HG02763 (cell line): ENCODE data around the gene C15orf62.

ENCODE experiments used
- ATAC-seq: cut with Tn5 transposase; IDR thresholded peaks from one replicate; pipeline ENCODE4 v1.9.1; 2021; ENCODE audit warnings: mild to moderate bottlenecking, moderate library complexity; ENCODE audit not compliant: unreplicated experiment

C15orf62 gene

DNA sequence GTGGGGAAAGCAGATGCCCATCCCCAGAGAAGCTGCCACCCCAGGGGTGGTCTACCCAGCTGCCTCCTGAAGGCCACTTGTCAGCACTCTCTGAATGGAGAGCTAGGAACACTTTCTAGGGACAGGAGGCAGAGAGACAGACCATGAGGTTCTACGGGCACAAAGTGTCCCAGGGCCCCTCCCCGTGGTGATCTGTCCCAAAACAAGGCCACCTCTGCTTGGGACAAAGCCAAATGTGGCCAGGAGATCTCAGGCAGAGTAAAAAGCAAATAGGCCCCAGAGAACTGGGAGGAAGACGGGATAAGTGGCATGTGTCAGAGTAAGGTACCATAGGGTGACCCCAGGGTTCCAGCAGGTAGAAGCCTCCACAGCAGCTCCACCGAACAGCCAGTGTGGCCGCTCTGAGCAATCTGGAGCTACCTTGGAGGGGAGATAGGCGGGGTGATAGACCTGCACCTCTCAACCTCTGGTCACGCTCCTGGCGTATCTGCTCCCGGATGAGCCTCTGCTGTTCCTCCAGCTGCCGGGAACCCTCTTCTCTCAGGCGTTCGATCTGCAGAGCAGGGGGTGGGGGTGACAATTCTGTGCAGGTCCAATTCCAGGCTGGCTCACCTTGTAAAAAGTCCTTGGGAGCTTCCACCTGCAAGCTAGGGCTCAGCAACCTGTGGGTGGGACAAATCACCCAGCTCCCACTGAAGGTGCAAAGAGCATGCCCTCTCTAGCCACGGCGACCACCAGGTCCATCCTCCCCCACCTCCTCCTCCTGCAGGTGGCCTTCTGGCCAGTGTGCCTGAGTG is 6.2 kb downstream of the C15orf62 start:
- ATAC-seq = no peak

DNA sequence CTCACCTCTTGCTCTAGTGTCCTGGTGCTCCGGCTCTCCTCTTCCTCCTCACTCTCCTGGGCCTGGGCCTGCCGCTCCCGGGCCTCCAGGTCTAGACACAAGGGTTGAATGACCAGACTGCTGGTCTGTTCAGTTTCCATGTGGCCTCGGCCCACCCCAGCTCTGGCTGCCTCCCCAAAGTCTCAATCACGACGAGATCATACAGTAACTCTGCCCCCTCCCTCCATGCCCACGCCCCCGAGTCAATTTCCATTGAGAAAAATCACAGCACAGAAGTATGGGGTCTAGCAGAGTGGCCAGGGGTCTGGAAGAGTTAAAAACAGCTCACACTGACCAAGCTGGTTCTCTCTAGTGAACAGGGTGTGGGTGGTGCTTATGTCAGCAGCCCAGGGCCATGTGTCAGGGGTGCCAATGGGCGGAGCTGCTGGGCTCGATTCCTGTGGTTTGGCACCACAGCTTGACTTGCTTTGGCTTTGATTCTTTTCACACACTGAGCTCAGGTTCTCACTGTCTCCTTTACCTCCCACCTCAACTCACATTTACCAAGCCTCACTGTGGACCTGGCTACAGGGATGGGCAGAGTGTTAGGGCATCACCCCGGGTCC is 6.9 kb downstream of the C15orf62 start:
- ATAC-seq = no peak

DNA sequence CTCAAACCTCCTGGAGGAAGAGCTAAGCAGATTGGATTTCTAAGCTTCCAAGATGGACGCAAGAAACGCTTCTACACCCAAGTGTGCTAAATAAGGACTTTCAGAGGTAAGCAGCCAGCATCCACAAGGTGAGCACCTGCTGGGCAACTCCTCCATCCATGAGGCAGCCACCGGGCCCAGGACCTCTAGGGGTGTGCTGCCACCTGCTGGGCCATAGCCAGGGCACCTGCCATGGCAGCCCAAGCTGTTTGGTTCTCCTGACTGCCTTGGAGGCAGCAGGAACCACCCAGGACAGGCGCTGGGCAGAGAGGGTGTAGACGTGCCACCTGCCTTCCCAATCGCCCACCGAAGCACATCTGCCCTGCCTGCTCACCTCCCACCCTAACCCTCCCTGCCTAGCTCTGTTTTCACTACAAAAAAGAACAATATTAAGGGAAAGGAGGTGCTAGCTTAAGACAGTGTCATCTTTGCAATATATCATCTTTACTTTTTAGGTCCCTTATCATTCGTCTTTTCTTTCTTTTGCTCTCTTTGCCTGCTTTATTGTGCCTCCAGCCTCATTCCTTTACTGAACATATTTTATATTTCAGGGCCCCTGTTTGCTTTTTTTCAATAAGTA is 12.9 kb downstream of the C15orf62 start:
- peak; percentile 84 for ATAC-seq

DNA sequence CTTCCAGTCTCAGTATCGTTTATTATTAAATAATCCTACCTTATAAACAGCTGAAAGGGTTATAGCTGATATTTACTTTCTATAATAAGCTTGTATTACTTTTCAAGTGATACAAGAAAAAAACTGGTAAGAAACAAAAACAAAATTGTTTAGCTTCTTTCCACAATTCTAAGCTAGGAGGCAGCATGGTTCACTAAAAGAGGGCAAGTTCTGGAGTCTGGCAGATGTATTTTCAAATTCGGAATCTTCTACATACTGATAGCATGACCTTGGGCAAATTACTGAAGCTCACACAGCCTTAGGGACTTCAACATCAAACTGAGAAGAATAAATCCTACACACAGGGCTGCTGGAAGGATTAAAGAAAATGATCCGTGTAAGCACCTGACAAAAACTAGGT is 15.4 kb downstream of the C15orf62 start:
- no peak for ATAC-seq

DNA sequence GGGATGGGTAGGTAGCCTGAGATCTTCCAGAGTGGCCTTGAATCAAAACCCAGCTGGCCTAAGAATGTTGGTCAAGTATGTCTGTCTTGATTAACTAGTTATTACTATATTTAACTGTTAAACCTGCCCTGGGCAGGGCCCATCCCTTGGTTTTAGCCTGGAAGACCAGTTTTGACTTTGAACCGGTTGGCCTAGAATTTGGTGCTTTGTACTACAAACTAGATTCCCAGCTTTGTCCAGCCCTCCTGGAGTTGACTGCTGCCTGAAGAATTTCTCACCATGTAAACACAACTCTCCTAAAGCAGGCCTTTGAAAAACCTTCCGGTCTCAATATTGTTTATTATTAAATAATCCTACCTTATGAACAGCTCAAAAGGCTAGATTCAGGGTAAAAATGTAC is 16.0 kb downstream of the C15orf62 start:
- ATAC-seq = no peak

DNA sequence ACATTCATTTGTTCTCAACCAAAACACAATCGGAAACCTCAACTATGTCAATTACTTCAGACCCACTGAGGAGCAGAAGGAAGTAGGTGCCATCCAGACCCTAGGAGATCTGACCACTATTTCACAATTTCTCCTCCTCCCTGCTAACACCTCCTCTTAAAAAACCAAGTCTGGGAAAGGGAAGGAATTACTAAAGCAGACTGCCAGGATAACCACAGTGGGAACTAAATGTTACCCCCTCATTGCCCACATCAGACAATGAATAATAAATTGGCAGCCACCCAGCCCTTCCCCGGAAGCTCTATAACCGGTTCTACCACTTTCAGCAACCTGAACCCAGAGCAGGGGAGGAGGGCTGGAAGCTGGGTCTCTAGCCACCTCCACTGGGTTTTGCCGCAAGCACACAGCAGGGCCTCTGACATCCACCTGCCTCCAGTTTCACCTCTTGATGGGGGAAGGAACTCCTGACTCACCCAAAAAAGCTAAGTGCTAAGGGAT is 17.6 kb downstream of the C15orf62 start:
- ATAC-seq = no peak

DNA sequence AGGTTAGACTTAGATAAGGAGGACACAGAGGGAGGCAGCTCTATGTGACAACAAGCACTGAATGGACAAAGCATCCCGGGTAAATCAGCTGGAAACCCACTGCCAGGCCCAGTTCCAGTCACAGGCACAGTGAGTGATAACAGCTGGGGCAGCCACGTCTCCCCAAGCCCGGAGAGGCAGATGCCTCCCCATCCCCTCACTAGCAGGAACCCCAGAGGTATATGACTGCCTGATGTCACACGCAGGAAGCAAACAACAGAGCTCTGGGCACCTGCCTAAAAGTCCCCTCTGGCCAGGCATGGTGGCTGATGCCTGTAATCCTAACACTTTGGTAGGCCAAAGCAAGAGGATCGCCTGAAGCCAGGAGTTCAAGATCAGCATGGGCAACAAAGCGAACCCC is 18.2 kb downstream of the C15orf62 start:
- ATAC-seq = no peak

DNA sequence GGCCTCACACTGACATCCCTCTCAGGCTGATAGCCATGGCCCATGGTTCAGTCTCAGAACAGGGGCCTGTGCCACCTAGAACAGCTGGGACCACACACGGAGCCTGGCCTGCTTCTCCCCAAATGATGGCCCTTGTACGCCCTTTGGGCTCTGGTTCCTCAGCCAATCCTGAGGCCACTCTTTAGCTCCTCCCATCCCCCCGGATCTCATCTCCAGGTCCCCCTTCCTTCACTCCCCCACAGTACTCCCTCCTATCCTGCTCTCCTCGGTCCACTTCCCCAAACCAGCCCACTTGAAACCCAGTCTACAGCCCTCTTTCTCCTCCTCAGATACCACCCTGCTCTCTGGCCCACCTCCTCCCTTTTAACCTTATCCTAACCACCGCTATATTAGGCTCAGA is 19.3 kb downstream of the C15orf62 start:
- no peak for ATAC-seq

DNA sequence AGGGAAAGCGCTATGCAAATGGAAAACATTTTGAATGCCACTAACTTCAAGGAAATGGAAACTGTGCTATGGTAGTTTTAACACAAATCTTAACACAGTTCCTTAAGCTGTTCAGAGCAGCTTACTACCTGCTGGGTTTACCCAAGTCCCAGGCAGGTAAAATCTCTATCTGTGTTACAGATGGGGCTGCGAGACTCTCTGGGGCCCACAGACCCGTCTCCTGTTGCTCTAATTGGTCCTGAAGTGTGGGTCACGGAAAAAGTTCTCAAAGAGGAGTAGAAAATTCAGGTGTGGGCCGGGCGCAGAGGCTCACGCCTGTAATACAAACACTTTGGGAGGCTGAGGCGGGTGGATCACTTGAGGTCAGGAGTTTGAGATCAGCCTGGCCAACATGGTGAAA is 20.2 kb downstream of the C15orf62 start:
- no peak for ATAC-seq

DNA sequence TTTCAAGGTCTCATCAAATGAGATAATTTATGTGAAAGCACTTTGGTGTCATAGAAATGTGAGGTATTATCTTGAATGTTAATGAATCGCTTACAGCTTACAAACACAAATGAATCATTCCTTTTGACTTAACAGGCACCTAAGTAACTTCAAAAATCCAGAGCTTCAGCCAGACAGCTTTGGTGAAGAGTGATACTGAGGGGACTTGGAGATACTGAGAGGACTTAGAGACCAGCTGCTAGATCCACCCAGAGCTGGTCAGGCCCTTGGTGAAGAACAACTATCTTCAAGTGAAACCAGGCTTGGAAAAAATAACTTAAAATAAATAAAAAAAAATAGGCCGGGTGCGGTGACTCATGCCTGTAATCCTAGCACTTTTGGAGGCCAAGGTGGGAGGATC is 20.9 kb downstream of the C15orf62 start:
- no peak for ATAC-seq

DNA sequence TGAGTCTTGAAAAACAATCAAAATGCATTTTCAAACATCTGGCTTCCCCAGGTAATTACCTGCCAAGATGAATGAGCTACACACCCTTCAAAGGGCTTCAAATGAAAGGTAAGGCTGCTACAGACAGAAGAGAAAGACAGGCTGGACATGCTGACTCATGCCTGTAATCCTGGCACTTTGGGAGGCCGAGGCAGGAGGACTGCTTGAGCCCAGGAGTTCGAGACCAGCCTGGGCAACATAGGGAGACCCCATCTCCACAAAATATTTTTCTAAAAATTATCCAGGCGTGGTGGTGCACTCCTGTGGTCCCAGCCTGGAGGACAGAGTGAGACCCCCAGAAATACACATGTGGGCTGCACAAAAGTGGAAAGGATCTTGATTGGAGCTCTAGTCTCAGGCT is 22.6 kb downstream of the C15orf62 start:
- no peak for ATAC-seq

DNA sequence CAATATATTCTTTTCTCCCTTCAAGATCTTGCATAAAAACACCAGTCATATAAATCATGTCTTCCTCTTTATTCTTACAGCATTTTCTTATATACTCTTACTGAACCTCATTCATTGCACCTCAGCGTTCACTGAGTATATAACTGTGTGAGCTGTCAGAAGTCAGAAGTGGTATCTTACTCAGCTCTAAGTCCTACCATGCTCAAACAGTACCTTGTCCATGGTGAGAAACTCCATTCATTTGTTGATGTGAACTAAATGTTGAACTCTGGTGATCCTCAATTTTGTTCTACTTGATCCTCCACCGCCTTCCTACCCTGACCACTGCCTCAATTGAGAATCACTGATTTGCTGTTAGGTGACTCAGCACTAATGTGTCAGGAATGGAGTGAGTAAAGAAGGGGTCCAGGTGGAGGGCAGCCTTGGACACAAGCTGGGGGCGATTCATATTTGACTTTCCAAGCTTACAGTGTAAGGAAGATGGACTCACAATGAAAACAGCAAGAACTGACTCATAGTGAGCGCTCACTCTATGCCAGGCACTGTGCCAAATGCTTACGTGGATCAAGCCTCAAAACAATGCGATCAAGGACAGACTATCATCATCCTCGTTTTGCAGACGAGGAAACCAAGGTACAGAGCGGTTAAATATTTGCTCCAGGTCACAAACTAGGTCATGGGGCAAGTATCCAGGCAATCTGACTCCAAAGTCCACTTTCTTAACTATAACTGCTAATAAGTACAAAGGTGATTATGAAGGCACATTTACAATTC is 23.6 kb downstream of the C15orf62 start:
- ATAC-seq = no peak

DNA sequence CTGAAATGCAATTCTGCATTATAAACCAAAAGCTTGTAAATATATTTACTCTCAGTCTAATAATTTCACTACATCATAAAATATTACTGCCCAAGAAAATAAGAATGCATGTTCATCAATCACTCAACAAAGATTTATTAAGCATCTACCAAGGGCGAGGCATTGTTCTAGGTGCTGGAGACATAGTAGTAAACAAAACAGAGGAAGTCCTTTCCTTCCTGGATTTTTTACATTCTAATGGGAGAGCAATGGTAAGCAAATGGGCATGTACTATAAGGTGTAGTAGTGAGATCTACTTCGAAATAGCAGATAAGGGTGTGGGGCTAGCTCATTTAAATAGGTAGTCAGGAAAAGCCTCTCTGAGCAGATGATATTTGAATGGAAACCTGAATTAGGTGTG is 26.3 kb downstream of the C15orf62 start:
- ATAC-seq = no peak

DNA sequence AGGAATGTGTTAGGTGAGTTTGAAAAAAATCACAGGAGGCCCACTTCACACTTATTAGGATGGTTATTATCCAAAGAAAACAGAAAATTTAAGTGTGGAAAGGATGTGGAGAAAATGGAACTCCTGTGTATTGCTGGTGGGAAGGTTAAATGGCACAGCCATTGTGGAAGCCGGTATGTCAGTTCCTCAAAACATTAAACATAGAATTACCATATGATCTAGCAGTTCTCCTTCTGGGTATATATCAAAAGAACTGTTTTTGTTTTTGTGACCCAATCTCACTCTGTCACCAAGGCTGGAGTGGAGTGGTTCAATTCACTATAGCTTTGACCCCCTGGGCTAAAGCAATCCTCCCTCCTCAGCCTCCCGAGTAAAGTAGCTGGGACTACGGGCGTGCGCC is 26.7 kb downstream of the C15orf62 start:
- no peak for ATAC-seq

DNA sequence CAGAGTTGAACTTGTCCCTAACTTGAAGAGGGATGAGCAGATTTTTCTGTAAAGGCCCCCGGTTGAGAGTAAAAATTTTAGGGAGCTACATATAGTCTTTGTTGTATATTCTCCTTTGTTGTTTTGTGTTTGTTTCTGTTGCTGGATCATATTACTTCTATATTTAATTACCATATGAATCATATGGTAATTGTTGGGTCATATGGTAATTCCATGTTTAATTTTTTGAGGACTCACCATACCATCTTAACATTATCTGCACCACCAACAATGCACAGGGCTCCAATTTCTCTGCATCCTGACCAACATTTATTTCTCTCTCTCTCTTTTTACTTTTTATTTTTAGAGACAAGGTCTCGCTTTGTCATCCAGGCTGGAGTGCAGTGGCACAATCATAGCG is 29.7 kb downstream of the C15orf62 start:
- no peak for ATAC-seq

DNA sequence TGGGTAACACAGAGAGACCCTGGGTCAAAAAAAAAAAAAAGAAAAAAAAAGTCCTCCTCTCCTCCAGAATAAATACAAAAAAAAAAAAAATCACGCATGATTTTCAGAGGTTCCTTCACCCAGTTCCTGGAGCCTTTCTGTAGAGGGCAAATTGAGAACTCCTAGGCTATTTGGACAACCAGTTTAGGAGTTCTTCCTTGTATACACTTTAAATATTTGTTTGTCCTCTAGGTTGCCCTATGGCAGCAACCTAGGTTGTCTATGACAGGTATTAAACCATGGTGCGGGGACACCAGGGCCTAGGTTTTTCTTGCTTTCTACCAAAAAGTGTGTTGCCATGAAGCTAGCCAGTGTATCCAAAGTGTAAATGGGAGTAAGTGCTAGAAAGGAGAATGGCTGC is 33.3 kb downstream of the C15orf62 start:
- ATAC-seq = no peak

DNA sequence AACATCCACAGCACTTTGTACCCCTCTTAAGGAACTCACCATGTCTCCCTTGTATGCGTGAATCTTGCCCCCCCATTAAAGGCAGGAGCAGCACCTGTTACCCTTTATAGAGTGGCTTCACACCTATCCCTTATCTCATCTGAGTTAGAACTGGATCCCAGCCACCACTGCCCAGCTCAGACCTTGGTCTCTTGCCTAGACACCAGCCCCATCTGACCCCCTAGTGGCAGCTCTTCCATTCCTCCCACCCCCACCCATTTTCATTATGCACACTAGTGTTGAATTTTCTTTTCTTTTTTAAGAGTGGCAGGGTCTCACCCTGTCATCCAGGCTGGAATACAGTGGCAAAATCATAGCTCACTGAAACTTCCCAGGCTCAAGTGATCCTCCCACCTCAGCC is 33.9 kb downstream of the C15orf62 start:
- ATAC-seq = no peak

DNA sequence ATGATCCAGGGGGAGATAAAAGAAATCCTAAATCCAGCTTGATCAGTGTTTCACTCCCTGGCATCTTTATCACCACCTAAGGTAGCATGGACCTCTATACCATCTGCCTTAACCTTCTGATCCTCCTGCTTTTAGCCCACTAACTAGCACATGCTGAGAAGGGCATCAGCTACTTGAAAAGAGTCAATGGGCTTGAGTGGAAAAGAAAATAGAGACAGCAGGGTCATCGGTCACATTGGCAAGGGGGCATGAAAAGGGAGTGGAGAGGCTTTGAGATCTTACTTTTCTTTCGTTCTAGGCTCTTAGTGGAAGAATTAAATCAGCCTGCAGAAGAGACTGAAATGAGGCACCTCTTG is 36.9 kb downstream of the C15orf62 start:
- no peak for ATAC-seq

DNA sequence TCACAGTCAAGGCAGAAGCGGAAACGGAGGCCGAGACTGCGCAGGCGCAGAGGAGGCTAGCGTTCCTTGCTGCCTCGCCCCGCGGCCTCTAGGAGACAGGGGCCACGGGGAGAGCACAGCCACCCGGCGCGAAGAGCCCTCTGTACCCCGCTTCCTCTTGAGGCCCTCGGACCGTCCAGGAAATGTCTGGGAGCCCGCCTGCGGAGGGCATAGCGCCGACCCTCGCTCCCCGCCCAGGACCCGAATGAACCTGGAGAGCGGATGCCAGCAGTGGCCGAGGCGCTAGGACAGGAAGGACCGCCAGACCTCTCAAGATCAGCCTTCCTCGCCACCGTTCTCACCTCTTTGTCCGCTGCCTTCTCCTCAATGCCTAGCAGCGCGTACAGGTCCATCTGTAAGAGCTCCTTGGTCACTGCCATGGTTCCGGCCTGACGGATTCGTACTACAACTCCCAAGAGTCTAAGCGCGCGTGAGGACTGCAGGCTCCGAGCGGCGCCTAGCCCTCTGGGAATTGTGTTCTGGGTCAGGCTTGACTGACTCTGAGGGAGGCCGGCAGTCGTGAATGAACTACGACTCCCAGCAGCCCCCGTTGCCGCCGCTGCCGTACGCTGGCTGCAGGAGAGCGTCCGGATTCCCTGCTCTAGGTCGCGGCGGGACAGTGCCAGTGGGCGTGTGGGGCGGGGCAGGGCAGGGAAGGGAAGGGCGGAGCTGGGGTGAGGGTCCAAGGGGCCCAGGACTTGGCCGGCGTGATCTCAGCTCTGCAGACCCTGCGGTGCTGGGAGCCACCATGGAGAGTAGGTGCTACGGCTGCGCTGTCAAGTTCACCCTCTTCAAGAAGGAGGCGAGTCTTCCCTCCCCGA is 37.5 kb downstream of the C15orf62 start, which contains the start of the genes DNAJC17 and ZFYVE19:
TSS of gene DNAJC17 (minus strand) at position 446 of the 860 bp plus-strand sequence. CDS start at position 419, 27 bp downstream.
TSS of gene ZFYVE19 (plus strand) at position 62 of the 860 bp plus-strand sequence. CDS start at position 563, 501 bp downstream.
- peak; percentile 94 for ATAC-seq

DNA sequence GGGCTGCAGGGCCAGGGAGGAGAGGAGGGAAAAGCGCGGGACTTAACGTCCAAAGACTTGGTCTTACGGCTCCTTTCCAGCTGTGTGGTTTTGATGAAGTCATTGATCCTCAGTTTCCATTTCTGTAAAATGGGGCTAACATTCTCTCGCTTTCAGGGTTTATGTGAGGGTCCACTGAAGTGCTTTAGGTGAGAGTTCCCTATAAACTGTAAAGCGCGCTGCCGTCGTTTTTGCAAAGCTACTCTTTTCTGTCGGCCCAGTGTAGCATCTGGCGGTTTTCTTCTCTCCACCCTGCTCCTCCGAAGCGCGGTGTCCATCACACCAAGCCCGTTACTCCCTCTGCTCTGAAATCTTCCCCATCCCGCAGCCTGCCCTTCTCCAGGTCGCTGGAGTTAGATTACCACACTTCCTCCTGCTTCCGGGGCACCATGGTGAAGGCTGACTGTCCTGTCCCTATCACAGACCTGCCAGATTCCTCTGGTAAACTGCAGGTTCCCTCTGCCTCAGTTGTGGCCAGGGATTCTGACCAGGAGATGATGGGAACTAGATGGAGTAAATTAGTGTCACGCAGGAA is 38.2 kb downstream of the C15orf62 start:
- no peak for ATAC-seq
